HG02571 (cell line): ENCODE results near the gene ZBTB7C.

ENCODE experiments used
- ATAC-seq: cut with Tn5 transposase; IDR thresholded peaks from one replicate; pipeline ENCODE4 v1.9.1; 2021; ENCODE audit warnings: mild to moderate bottlenecking, moderate library complexity; ENCODE audit not compliant: unreplicated experiment

ZBTB7C gene

DNA sequence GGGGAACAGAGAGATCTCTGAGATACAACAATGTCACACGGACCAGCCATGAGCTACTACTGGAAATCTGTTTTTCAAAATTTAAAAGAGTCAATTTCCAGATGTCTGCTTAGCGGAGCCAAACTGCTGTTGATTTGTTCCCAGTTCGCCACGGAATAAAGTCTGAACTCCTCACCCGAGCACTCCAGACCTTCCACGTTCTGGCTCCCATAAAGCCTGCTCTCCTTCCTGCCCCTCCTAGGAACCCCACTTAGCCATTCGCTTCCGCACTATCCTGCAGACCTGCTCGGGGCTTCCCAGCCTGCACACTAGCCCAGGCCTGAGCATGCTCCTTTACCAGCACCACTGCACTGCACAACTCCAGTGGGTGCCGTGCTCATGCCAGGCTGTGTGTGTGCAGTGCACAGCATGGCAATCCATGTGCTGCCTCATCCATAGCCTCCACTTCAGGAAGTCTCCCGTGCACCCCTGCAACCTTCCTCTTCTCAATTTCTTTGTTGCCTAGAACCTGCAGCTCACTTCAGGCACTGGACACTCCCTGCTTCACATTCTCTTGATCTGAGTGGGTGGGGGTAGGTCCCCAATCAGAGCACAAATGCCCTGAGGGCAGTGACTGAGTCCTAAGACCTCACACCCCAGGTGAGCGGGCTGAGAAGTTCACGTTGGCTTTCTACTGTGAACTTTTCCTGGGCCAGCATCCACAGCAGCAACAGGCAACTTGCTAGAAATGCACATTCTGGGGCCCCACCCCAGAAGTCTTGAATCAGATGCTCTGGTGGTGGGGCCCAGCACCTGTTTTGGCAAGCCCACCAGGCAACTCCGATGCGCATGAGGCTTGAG is 53.7 kb downstream of the ZBTB7C start:
- no peak for ATAC-seq

DNA sequence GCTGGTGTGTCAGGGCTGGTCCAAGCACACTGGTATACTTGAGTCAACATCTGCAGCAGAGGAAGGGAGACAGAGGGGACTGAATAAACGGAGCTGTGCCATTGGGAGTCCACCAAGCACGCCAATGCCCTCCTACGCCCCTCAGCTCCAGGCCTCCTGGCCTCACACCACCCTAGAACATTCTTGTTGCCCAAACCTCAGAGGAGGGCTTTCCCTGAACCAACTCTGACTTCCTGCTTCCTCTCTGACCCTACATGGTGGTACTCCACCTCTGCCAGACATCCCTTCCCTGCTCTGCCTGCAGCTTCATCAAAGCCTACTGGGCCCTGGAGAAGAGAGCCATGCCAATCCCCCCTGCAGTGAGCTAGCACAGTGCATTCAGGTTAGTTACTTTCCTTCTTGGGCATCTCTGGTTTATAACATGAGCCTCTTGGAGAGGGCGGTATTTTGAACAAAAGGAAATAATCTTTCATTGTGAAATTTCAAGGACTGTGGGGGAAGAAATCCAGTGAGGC is 54.4 kb downstream of the ZBTB7C start:
- no peak for ATAC-seq

DNA sequence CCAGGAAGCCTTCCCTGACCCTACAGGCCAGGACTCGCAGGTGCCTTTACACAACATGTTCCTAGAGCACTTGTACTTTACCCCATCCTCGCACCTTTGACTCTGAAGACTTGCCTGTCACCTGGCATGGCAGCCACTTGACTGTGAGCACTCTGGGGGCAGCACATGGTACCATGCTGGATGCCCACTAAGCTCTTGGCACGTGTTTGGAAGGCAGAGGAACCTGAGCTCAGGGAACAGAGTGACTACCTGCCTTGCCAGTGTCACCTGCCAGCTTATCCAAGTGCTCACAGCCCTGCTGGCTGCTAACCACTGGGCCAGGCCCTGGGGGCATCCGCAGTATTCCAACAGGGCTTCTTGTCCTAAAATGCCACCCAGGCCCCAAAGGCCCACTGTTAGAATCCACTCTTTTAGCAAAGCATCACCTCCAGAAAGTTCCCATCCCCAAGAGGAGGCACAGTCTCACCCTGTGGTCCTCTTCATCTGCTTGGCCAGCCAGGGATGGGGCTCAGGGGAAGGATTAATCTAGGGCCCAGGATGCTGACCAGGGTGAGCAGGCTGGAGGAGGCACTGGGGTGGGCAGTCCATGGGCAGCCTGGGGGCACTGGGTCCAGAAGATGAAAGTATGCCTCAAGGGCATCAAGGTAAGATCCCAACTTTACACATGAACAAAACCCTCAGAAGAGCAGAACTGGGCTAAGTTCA is 57.0 kb downstream of the ZBTB7C start:
- no peak for ATAC-seq

- ATAC-seq: no peak
Observed at GRCh38 chr18:48351216-48352050, 57.8 kb downstream of the ZBTB7C start.

GRCh38 chr18:48348739-48349138 is 60.4 kb downstream of the ZBTB7C start:
- no peak for ATAC-seq

- no peak for ATAC-seq
Observed at GRCh38 chr18:48347756-48348326, 61.3 kb downstream of the ZBTB7C start.

GRCh38 chr18:48345596-48345995 is 63.6 kb downstream of the ZBTB7C start:
- no peak for ATAC-seq

DNA sequence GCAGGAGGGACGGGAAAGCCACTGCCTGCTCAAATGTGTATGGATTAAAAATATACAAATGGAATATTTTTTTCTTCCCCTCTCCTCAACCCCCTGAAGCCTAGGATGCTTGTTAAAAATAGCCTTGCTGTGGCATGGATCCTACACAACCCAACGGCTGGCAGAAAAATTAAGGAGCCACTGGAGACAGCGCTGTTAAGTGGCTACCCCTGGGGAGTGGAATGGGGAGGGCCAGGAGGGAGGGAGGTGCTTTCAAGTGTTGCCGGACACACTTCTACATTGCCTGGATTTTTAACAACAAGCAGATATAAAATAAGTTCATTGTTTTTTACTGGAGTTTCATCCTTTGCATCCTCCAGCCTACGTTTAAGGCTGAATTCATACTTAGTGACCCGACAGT is 66.6 kb downstream of the ZBTB7C start:
- ATAC-seq: no peak

- no peak for ATAC-seq
Observed at GRCh38 chr18:48342125-48342524, 67.1 kb downstream of the ZBTB7C start.

DNA sequence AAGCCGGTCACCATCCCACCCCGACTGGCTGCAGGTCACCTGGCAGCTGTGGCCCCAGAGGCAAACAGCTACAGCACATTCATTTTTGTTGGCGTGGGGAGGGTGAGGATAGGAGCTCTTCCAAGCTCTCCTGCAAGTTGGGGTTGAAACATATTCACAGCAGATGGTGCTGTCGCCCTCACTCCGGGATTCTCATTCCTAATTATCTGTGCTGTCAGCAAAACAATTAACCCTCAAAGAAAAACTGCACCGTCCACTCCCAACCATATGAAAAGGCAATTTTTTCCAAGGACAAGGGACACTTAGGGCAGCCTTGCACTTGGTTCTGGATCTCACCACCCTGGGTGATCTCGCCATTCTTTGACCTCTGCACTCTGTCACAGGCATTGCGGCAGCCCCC is 68.6 kb downstream of the ZBTB7C start:
- no peak for ATAC-seq

- no peak for ATAC-seq
Observed at GRCh38 chr18:48339692-48340091, 69.5 kb downstream of the ZBTB7C start.

GRCh38 chr18:48338915-48339314 is 70.3 kb downstream of the ZBTB7C start:
- ATAC-seq: no peak

- ATAC-seq: no peak
Observed at GRCh38 chr18:48337053-48337452, 72.1 kb downstream of the ZBTB7C start.

DNA sequence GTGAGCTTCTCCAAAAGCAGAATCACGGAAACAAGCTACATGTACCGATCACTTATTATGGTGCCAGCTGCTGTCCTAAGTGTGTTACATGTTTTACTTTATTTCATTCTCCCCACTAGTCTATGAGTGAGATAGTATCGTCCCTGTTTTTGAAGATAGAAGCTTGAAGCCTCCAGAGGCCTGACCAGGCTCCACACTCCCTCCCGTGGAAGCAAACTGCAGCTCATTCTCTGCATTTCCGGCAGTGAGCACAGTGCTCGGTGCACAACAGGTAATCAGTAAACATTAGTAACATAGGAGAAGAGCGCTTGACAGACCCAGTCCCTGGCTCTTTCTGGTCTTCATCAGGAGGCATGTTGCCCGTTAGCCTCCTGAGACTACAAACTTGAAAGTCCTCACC is 72.9 kb downstream of the ZBTB7C start:
- no peak for ATAC-seq

DNA sequence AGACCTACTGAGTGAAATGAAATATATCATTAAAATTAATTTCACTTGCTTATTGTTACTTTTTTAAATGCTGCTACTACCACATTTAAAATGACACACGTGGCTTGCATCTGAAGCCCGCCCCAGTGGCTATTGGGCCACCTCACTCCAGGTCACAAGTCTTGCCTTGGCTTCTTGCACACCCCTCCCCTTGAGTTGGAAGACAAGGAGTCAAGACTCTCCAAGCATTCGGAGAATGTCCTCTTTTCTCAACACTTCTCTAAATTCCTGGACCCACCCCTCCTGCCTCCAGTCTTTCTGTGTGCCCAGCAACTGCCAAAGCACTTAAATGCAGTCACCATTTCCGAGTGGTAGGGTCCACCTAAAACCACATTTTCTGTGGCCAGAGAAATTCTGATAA is 73.4 kb downstream of the ZBTB7C start:
- no peak for ATAC-seq

- ATAC-seq: no peak
Observed at GRCh38 chr18:48334845-48335244, 74.3 kb downstream of the ZBTB7C start.

DNA sequence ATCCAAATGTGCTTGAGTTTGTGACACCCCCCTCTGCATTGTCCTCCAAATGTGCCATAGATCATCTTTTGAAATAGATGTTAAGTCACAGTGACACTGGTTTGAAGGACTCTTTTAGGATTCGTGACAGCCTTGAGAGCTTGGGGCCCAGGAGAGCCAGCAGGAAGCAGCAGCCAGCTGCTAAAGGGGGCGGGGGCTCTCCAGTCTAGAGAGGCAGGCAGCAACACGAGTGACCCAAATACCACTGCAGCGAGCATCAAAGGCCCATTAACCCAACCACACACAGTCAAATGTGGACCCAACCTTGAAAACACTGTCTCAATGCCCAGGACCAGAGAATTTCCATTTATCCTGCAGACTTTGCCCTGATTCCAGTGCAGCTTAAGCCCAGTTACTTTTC is 75.6 kb downstream of the ZBTB7C start:
- ATAC-seq: no peak

GRCh38 chr18:48330016-48330991 is 78.9 kb downstream of the ZBTB7C start:
- ATAC-seq: no peak

- ATAC-seq: no peak
Observed at GRCh38 chr18:48328473-48329210, 80.5 kb downstream of the ZBTB7C start.
